DND-41 (cell line): ENCODE data around the gene DTNBP1.

Source experiments
- ATAC-seq: fragments of 200-7000 bp; cut with Tn5 transposase; 3 replicates; pipeline ENCODE4 v1.9.1; 2021; ENCODE audit warnings: low read depth; ENCODE audit not compliant: insufficient read depth
- DNase-seq: peaks from one replicate; pipeline ENCODE4 v3.0.0-alpha.2; 2020
- H2AFZ ChIP-seq: 2 replicates; pipeline ENCODE4 v1.6.0; 2012; ENCODE audit warnings: low read depth, low read length
- H3K27ac ChIP-seq: 2 replicates; pipeline ENCODE4 v1.5.1; 2012; ENCODE audit warnings: low read length, inconsistent platforms
- H3K27me3 ChIP-seq: fragments of 200-600 bp; sonication (generic); 2 replicates; pipeline ENCODE4 v1.6.0; 2012; ENCODE audit warnings: low read length, mild to moderate bottlenecking, inconsistent platforms; ENCODE audit not compliant: insufficient read depth, poor library complexity
- H3K36me3 ChIP-seq: 2 replicates; pipeline ENCODE4 v1.5.1; 2012; ENCODE audit warnings: low read length, inconsistent platforms; ENCODE audit not compliant: insufficient read depth
- H3K4me1 ChIP-seq: 2 replicates; pipeline ENCODE4 v1.5.1; 2012; ENCODE audit warnings: mild to moderate bottlenecking, low read length; ENCODE audit not compliant: insufficient read depth
- H3K4me2 ChIP-seq: 2 replicates; pipeline ENCODE4 v1.6.0; 2012; ENCODE audit warnings: mild to moderate bottlenecking, moderate library complexity, low read length, inconsistent platforms; ENCODE audit not compliant: insufficient read depth
- H3K4me3 ChIP-seq, 2 experiments: fragments of 200-600 bp in 1 of 2; shearing (Covaris generic) in 1 of 2; 2 replicates each; pipeline ENCODE4 v1.5.1; 2012 to 2016; ENCODE audit warnings: inconsistent platforms in 2 of 2, low read length in 2 of 2, mild to moderate bottlenecking in 2 of 2, low read depth in 1 of 2, moderate library complexity in 1 of 2
- H3K79me2 ChIP-seq: 2 replicates; pipeline ENCODE4 v1.6.0; 2012; ENCODE audit warnings: low read length, inconsistent platforms; ENCODE audit not compliant: insufficient read depth
- H3K9ac ChIP-seq: 2 replicates; pipeline ENCODE4 v1.6.0; 2012; ENCODE audit warnings: low read depth, mild to moderate bottlenecking, inconsistent platforms, low read length, moderate library complexity
- H3K9me3 ChIP-seq: 2 replicates; pipeline ENCODE4 v1.5.1; 2012; ENCODE audit warnings: low read length, moderate library complexity, mild to moderate bottlenecking, inconsistent platforms; ENCODE audit not compliant: insufficient read depth, severe bottlenecking
- H4K20me1 ChIP-seq: 2 replicates; pipeline ENCODE4 v1.6.0; 2012; ENCODE audit warnings: low read length; ENCODE audit not compliant: insufficient read depth
- CTCF ChIP-seq: IDR thresholded peaks from 2 replicates; pipeline ENCODE4 v1.5.1; 2012; ENCODE audit warnings: borderline replicate concordance, low read length, moderate library complexity, mild to moderate bottlenecking; ENCODE audit not compliant: poor library complexity, severe bottlenecking; ENCODE audit errors: extremely low read depth
- EZH2 ChIP-seq: IDR thresholded peaks from 3 replicates; pipeline ENCODE4 v1.6.1; 2012; ENCODE audit warnings: borderline replicate concordance, low read depth, mild to moderate bottlenecking, moderate library complexity, low read length, inconsistent platforms; ENCODE audit not compliant: severe bottlenecking

The DTNBP1 gene

GRCh38 chr6:15508441-15508871 lies 154.4 kb downstream of the DTNBP1 start:
- no peak overlapping the region for H3K4me3 ChIP-seq
- no peak overlapping the region for H3K27ac ChIP-seq
- no peak overlapping the region for H2AFZ ChIP-seq
- H3K79me2 ChIP-seq, result no peaks in the 10 kb centered on the region
- DNase-seq (no peak), ATAC-seq (no peak)
- H3K9ac ChIP-seq, result no peak overlapping the region
- H3K4me1 ChIP-seq, result no peaks in the 10 kb centered on the region
- no peaks in the 10 kb centered on the region for H3K9me3 ChIP-seq
- H3K4me2 ChIP-seq, result no peak overlapping the region
- H4K20me1 ChIP-seq, result peaks cover 21% of the 10 kb centered on the region
- no peaks in the 10 kb centered on the region for H3K27me3 ChIP-seq
- no peak for TF ChIP-seq EZH2
- TF ChIP-seq CTCF, result no peak
- peaks cover 93% of the 10 kb centered on the region for H3K36me3 ChIP-seq

- ATAC-seq, result no peak
- Histone ChIP-seq H2AFZ (no peak overlapping the region), H3K9me3 (no peaks in the 10 kb centered on the region), H3K27me3 (no peaks in the 10 kb centered on the region), H3K79me2 (no peaks in the 10 kb centered on the region), H3K4me1 (no peaks in the 10 kb centered on the region), H3K36me3 (peaks cover 93% of the 10 kb centered on the region), H3K27ac (no peak overlapping the region), H3K4me2 (no peak overlapping the region), H4K20me1 (peaks cover 21% of the 10 kb centered on the region), H3K4me3 (no peak overlapping the region), H3K9ac (no peak overlapping the region)
- TF ChIP-seq CTCF (no peak), EZH2 (no peak)
- DNase-seq, result no peak
These were observed 155.1 kb downstream of the DTNBP1 start for GRCh38 chr6:15507746-15508145.

GRCh38 chr6:15507221-15507620 lies 155.6 kb downstream of the DTNBP1 start:
- no peak overlapping the region for H2AFZ ChIP-seq
- H3K9me3 ChIP-seq, result no peaks in the 10 kb centered on the region
- DNase-seq, result no peak
- H3K4me1 ChIP-seq, result no peaks in the 10 kb centered on the region
- H3K4me2 ChIP-seq, result no peak overlapping the region
- H3K36me3 ChIP-seq, result peaks cover 93% of the 10 kb centered on the region
- TF ChIP-seq CTCF (no peak), EZH2 (no peak)
- H3K27me3 ChIP-seq, result no peaks in the 10 kb centered on the region
- H3K9ac ChIP-seq, result no peak overlapping the region
- ATAC-seq, result no peak
- H3K4me3 ChIP-seq, result no peak overlapping the region
- H4K20me1 ChIP-seq, result peaks cover 21% of the 10 kb centered on the region
- no peaks in the 10 kb centered on the region for H3K79me2 ChIP-seq
- H3K27ac ChIP-seq, result no peak overlapping the region

GRCh38 chr6:15506066-15506465 lies 156.8 kb downstream of the DTNBP1 start:
- Histone ChIP-seq H2AFZ (no peak overlapping the region), H4K20me1 (peaks cover 21% of the 10 kb centered on the region), H3K27me3 (no peaks in the 10 kb centered on the region), H3K4me1 (no peaks in the 10 kb centered on the region), H3K4me2 (no peak overlapping the region), H3K27ac (no peak overlapping the region), H3K9me3 (no peaks in the 10 kb centered on the region), H3K4me3 (no peak overlapping the region), H3K9ac (no peak overlapping the region), H3K79me2 (no peaks in the 10 kb centered on the region), H3K36me3 (peaks cover 93% of the 10 kb centered on the region)
- TF ChIP-seq EZH2, result no peak
- TF ChIP-seq CTCF, result no peak
- no peak for DNase-seq
- no peak for ATAC-seq
